DOHH2 (cell line): ENCODE data around the gene INPPL1.

ENCODE experiments used
- EZH2phosphoT487 ChIP-seq: fragments of 200-600 bp; sonication (generic); IDR thresholded peaks from 2 replicates; pipeline ENCODE4 v1.6.1; 2017; ENCODE audit warnings: borderline replicate concordance, mild to moderate bottlenecking, antibody characterized with exemption, low read length, moderate library complexity, mixed read lengths
- TF ChIP-seq, protein P1 (sequence below): fragments of 200-600 bp; sonication (generic); IDR thresholded peaks from one replicate; pipeline ENCODE4 v1.5.1; 2014; ENCODE audit warnings: antibody characterized with exemption, mild to moderate bottlenecking, low read depth, low read length; ENCODE audit not compliant: poor library complexity, severe bottlenecking

DNA sequence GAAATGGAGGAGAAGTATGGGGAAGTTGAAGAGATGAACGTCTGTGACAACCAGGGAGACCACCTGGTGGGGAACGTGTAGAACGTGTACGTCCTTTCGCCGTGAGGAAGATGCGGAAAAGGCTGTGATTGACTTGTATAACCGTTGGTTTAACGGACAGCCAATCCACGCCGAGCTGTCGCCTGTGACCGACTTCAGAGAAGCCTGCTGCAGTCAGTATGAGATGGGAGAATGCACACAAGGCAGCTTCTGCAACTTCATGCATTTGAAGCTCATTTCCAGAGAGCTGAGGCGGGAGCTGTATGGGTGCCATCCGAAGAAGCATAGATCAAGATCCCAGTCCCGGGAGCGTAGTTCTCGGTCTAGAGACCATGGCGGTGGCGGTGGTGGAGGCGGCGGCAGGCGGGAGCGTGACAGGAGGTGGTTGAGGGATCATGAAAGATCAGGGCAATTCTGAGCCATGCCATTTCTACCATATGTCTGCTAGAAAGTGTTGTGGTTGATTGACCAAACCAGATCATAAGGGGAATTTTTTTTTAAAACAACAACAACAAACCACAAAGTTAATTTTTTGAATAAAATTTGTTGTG is 56.3 kb downstream of the INPPL1 start:
- TF ChIP-seq, protein P1, sequence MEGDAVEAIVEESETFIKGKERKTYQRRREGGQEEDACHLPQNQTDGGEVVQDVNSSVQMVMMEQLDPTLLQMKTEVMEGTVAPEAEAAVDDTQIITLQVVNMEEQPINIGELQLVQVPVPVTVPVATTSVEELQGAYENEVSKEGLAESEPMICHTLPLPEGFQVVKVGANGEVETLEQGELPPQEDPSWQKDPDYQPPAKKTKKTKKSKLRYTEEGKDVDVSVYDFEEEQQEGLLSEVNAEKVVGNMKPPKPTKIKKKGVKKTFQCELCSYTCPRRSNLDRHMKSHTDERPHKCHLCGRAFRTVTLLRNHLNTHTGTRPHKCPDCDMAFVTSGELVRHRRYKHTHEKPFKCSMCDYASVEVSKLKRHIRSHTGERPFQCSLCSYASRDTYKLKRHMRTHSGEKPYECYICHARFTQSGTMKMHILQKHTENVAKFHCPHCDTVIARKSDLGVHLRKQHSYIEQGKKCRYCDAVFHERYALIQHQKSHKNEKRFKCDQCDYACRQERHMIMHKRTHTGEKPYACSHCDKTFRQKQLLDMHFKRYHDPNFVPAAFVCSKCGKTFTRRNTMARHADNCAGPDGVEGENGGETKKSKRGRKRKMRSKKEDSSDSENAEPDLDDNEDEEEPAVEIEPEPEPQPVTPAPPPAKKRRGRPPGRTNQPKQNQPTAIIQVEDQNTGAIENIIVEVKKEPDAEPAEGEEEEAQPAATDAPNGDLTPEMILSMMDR = no peak
- no peak for TF ChIP-seq EZH2phosphoT487
